HepG2 (cell line): ENCODE results near the gene GPR107. TPM values are rescaled to one million over a fixed set of nuclear protein-coding genes. Genes with fewer than 3 reads are reported as not detected.

Experiments used
- FOXO1 ChIP-seq: sonication (generic); formaldehyde crosslinking; IDR thresholded peaks from 2 replicates; pipeline ENCODE4 v1.4.0; 2020; ENCODE audit warnings: missing genetic modification reagents
- GMEB1 ChIP-seq: sonication (generic); formaldehyde crosslinking; IDR thresholded peaks from 2 replicates; pipeline ENCODE4 v1.5.1; 2020; ENCODE audit warnings: missing genetic modification reagents, mild to moderate bottlenecking, borderline replicate concordance
- JUND ChIP-seq: sonication (generic); formaldehyde crosslinking; IDR thresholded peaks from 2 replicates; pipeline ENCODE4 v1.8.0; 2022; ENCODE audit warnings: mild to moderate bottlenecking, missing genetic modification reagents
- MEF2D ChIP-seq: sonication (generic); formaldehyde crosslinking; IDR thresholded peaks from 2 replicates; pipeline ENCODE4 v1.5.1; 2020; ENCODE audit warnings: mild to moderate bottlenecking, missing genetic modification reagents
- MXI1 ChIP-seq: IDR thresholded peaks from 3 replicates; pipeline ENCODE4 v1.6.1; 2012; ENCODE audit warnings: low read depth, low read length, inconsistent platforms, borderline replicate concordance
- RARG ChIP-seq: sonication (generic); formaldehyde crosslinking; IDR thresholded peaks from 2 replicates; pipeline ENCODE4 v1.4.0; 2020; ENCODE audit warnings: low read depth, mild to moderate bottlenecking, missing genetic modification reagents
- USF2 ChIP-seq, 2 experiments: sonication (generic) in 1 of 2; formaldehyde crosslinking in 1 of 2; IDR thresholded peaks; 2 replicates each; pipeline versions ENCODE4 v1.5.1 to v1.6.1; 2011 to 2020; ENCODE audit warnings: borderline replicate concordance in 1 of 2, low read depth in 1 of 2, low read length in 1 of 2, mild to moderate bottlenecking in 1 of 2, missing genetic modification reagents in 1 of 2, moderate library complexity in 1 of 2
- ZNF235 ChIP-seq: sonication (generic); formaldehyde crosslinking; IDR thresholded peaks from 2 replicates; pipeline ENCODE4 v1.8.1; 2023; ENCODE audit warnings: mild to moderate bottlenecking, missing genetic modification reagents, borderline replicate concordance
- ZNF280D ChIP-seq: sonication (generic); formaldehyde crosslinking; IDR thresholded peaks from 2 replicates; pipeline ENCODE4 v1.5.1; 2020; ENCODE audit warnings: mild to moderate bottlenecking, missing genetic modification reagents
- ZNF607 ChIP-seq: sonication (generic); formaldehyde crosslinking; IDR thresholded peaks from 2 replicates; pipeline ENCODE4 v1.5.1; 2020; ENCODE audit warnings: missing genetic modification reagents, mild to moderate bottlenecking, borderline replicate concordance
- ZNF761 ChIP-seq: sonication (generic); formaldehyde crosslinking; conservative IDR thresholded peaks from 2 replicates; pipeline ENCODE4 v1.4.0; 2020; ENCODE audit warnings: mild to moderate bottlenecking, missing genetic modification reagents
- polyA plus RNA-seq, 8 experiments: library from polyadenylated mRNA; depleted of rRNA in 3 of 8; stranded (reverse) in 7 of 8; unstranded in 1 of 8; fragments of >200 nt; fragmentation: Illumina TruSeq in 4 of 8; extraction: Trizol in 4 of 8; gene quantifications; 2 replicates each; pipeline versions ENCODE4 v1.2.1 to v1.2.3, GENCODE V29; 2011 to 2016; ENCODE audit warnings: low read depth in 4 of 8, missing spikeins in 1 of 8, mixed read lengths in 1 of 8; ENCODE audit not compliant: insufficient read depth in 1 of 8
- total RNA-seq, 5 experiments: library from RNA; depleted of rRNA; stranded (reverse); fragments of >200 nt; fragmentation: Illumina TruSeq; extraction: Trizol; gene quantifications; 2 replicates each; pipeline ENCODE4 v1.2.3, GENCODE V29; 2016; ENCODE audit warnings: low read depth in 1 of 5
- TF ChIP-seq, protein P1 (sequence below): sonication (generic); formaldehyde crosslinking; IDR thresholded peaks from 2 replicates; pipeline ENCODE4 v1.8.0; 2022; ENCODE audit warnings: mild to moderate bottlenecking, missing genetic modification reagents, borderline replicate concordance
- TF ChIP-seq, protein P2 (sequence below): IDR thresholded peaks from 2 replicates; pipeline ENCODE4 v1.6.1; 2012; ENCODE audit warnings: inconsistent platforms
- TF ChIP-seq, protein P3 (sequence below): sonication (generic); formaldehyde crosslinking; IDR thresholded peaks from 2 replicates; pipeline ENCODE4; 2020; ENCODE audit warnings: missing genetic modification reagents, mild to moderate bottlenecking, borderline replicate concordance

GPR107 gene
- total and polyA plus RNA-seq, 2 of the 13 experiments (the other 11 are each of a cell fraction or from before 2014, with no cell fraction given) = 22.5 to 24.4 TPM

GRCh38 chr9:130043654-130044623 lies 9.8 kb upstream of the GPR107 start (continued):
- TF ChIP-seq, protein P1, sequence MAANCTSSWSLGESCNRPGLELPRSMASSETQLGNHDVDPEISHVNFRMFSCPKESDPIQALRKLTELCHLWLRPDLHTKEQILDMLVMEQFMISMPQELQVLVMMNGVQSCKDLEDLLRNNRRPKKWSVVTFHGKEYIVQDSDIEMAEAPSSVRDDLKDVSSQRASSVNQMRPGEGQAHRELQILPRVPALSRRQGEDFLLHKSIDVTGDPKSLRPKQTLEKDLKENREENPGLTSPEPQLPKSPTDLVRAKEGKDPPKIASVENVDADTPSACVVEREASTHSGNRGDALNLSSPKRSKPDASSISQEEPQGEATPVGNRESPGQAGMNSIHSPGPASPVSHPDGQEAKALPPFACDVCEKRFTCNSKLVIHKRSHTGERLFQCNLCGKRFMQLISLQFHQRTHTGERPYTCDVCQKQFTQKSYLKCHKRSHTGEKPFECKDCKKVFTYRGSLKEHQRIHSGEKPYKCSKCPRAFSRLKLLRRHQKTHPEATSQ (CRISPR knock-in tag) = no peak
- TF ChIP-seq RARG (CRISPR knock-in tag) (no peak), FOXO1 (CRISPR knock-in tag) (no peak), ZNF235 (CRISPR knock-in tag) (no peak; the same call in 1 of the 2 replicates), ZNF607 (CRISPR knock-in tag) (peak; percentile 61; the same call in 1 of the 2 replicates), GMEB1 (peak; percentile 53; the same call in 1 of the 2 replicates), JUND (CRISPR knock-in tag) (no peak), ZNF761 (CRISPR knock-in tag) (peak; percentile 70; the same call in 1 of the 2 replicates), MXI1 (0 out of 3 replicates have a peak, but pooled peaks have one; percentile 19), ZNF280D (CRISPR knock-in tag) (no peak), USF2 (IDR thresholded peaks at IDR 0.05; ENCODE audit: low read depth, low read length) (no peak), USF2 (CRISPR knock-in tag; IDR thresholded peaks at IDR 0.05; ENCODE audit: borderline replicate concordance) (no peak; the same call in 1 of the 2 replicates), MEF2D (CRISPR knock-in tag) (peak; percentile 48; the same call in 1 of the 2 replicates)
- TF ChIP-seq, protein P2, sequence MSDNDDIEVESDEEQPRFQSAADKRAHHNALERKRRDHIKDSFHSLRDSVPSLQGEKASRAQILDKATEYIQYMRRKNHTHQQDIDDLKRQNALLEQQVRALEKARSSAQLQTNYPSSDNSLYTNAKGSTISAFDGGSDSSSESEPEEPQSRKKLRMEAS = peak; percentile 96
- TF ChIP-seq, protein P3, sequence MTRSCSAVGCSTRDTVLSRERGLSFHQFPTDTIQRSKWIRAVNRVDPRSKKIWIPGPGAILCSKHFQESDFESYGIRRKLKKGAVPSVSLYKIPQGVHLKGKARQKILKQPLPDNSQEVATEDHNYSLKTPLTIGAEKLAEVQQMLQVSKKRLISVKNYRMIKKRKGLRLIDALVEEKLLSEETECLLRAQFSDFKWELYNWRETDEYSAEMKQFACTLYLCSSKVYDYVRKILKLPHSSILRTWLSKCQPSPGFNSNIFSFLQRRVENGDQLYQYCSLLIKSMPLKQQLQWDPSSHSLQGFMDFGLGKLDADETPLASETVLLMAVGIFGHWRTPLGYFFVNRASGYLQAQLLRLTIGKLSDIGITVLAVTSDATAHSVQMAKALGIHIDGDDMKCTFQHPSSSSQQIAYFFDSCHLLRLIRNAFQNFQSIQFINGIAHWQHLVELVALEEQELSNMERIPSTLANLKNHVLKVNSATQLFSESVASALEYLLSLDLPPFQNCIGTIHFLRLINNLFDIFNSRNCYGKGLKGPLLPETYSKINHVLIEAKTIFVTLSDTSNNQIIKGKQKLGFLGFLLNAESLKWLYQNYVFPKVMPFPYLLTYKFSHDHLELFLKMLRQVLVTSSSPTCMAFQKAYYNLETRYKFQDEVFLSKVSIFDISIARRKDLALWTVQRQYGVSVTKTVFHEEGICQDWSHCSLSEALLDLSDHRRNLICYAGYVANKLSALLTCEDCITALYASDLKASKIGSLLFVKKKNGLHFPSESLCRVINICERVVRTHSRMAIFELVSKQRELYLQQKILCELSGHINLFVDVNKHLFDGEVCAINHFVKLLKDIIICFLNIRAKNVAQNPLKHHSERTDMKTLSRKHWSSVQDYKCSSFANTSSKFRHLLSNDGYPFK (CRISPR knock-in tag) = no peak; the same call in none of the 2 replicates
